Naive B cell (primary cell): ENCODE results near the gene HSD17B12. TPM values are rescaled to one million over a fixed set of nuclear protein-coding genes. Genes with fewer than 3 reads are reported as not detected.
A peak's percentile ranks its signal among the peaks of the same experiment; 100 is the strongest.
"Not testable (repeated sequence)": the region's sequence is repeated elsewhere in the genome, so short reads cannot be mapped to it uniquely, and the experiment has no call there.

Experiments
- ATAC-seq, 2 donors: fragments of 150-1000 bp; cut with Tn5 transposase; 2 replicates each; pipeline ENCODE4 v1.10.0; 2021; ENCODE audit warnings: low read depth in 2 of 2, mild to moderate bottlenecking in 2 of 2, moderate library complexity in 2 of 2
- DNase-seq: peaks from one replicate; pipeline ENCODE4 v3.0.0; 2022
- H3K27ac Mint-ChIP-seq, 6 donors: one replicate each; pipeline ENCODE4 v1.8.0; 2020 to 2022; ENCODE audit warnings: mild to moderate bottlenecking in 6 of 6, mixed read lengths in 6 of 6, moderate library complexity in 5 of 6, inconsistent platforms in 2 of 6
- H3K27me3 Mint-ChIP-seq, 3 donors: one replicate each; pipeline ENCODE4 v1.8.0; 2021 to 2022; ENCODE audit warnings: mixed read lengths in 3 of 3, mild to moderate bottlenecking in 1 of 3
- H3K36me3 Mint-ChIP-seq, 2 donors: one replicate each; pipeline ENCODE4 v1.8.0; 2020 to 2022; ENCODE audit warnings: mixed read lengths in 2 of 2, inconsistent platforms in 1 of 2, mild to moderate bottlenecking in 1 of 2
- H3K4me1 Mint-ChIP-seq, 3 donors: one replicate each; pipeline ENCODE4 v1.8.0; 2020 to 2022; ENCODE audit warnings: mixed read lengths in 3 of 3, inconsistent platforms in 1 of 3, mild to moderate bottlenecking in 1 of 3, moderate library complexity in 1 of 3
- H3K4me3 Mint-ChIP-seq, 8 donors: one replicate each; pipeline ENCODE4 v1.8.0; 2020 to 2022; ENCODE audit warnings: mild to moderate bottlenecking in 8 of 8, mixed read lengths in 8 of 8, moderate library complexity in 8 of 8, inconsistent platforms in 2 of 8
- H3K9me3 Mint-ChIP-seq, 7 donors: one replicate each; pipeline ENCODE4 v1.8.0; 2020 to 2022; ENCODE audit warnings: mixed read lengths in 7 of 7, mild to moderate bottlenecking in 5 of 7, inconsistent platforms in 2 of 7, moderate library complexity in 1 of 7
- polyA plus RNA-seq, 6 donors: library from polyadenylated mRNA; unstranded; fragments of 300-500 nt; fragmentation: Illumina TruSeq; gene quantifications; one replicate each; pipeline ENCODE4 v1.2.3, GENCODE V29; 2021; ENCODE audit warnings: low read depth in 6 of 6

The HSD17B12 gene
- 10 to 100 TPM; 27.1 to 49.8 (median 40.6) TPM for polyA plus RNA-seq

DNA sequence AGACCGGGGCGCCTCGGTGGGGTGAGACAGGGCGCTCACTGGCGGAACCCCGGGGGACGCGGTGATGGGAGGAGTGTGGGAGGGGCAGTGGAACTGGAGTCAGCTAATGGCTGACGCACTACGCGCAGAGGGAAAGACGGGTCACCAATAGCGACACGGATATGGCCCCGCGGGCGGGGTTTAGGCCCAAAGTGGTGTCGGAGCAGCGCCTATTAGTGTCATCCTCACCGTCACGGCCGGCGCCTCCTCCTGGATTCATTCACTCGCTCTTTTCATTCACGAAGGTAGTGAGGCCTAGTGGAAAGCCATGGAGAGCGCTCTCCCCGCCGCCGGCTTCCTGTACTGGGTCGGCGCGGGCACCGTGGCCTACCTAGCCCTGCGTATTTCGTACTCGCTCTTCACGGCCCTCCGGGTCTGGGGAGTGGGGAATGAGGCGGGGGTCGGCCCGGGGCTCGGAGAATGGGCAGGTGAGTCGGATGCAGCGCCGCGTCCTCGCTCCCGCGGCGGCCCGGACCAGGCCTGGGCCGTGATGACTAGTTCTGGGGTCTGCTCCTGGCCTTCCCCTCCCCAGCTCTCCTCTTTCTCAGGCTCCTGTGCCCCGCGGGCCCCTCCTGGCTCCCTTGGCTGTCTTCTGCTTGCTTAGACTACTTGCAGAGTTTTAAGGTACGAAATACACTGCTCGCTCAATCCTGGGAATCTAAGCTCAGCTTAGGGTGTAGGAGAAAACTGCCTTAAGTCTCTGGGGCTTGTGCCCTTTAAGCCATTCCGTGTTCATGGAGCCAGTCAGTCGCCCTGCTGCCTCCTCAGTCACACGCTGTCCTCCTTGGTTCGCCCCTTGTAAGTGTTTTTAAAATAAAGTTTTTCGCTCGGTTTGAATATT is at the start of gene HSD17B12:
TSS of gene HSD17B12 (plus strand) at position 218 of the 880 bp plus-strand sequence. CDS start at position 308, 90 bp downstream.
- H3K27me3 Mint-ChIP-seq = peaks cover 0 to 5% (median 4%) of the 10 kb centered on the region in 3 donors
- H3K27ac Mint-ChIP-seq = peak within 1 kb of the TSS; percentile 95 to 99 (median 98)
- peaks cover 0 to 6% of the 10 kb centered on the region in 2 donors for H3K36me3 Mint-ChIP-seq
- peaks cover 2 to 6% (median 4%) of the 10 kb centered on the region in 7 donors for H3K9me3 Mint-ChIP-seq
- peaks cover 21 to 43% (median 36%) of the 10 kb centered on the region in 3 donors for H3K4me1 Mint-ChIP-seq
- ATAC-seq (peak; percentile 93 to 95), DNase-seq (peak; percentile 99)
- peak within 1 kb of the TSS; percentile 86 to 98 (median 96) for H3K4me3 Mint-ChIP-seq

DNA sequence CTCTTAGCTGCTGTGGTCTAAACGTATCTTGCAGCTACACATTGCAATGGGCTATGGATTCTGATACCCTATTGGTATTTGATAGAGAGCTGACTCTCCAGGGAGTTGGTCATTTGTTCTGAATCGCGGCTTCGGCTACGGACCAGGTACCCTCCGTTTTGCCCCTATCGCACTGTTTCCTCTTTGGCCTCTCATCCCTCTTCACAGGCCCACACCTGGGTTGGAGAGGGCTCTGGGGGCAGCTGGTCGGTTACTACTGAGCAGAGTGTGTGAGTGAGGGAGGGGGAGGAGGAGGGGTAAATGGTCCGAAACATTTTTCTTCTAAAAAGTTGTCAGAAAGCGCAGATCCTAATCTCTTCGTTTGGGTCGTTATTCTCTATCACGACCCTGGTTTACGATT is 48.8 kb upstream of the HSD17B12 start:
- no peak overlapping the region for H3K27ac Mint-ChIP-seq
- H3K36me3 Mint-ChIP-seq = no peaks in the 10 kb centered on the region
- ATAC-seq = no peak
- peak overlapping the region in 1 of 8 donors; percentile 13 for H3K4me3 Mint-ChIP-seq
- H3K4me1 Mint-ChIP-seq = no peaks in the 10 kb centered on the region
- DNase-seq = no peak
- no peaks in the 10 kb centered on the region for H3K9me3 Mint-ChIP-seq
- H3K27me3 Mint-ChIP-seq = peaks cover 47 to 57% (median 55%) of the 10 kb centered on the region in 3 donors

DNA sequence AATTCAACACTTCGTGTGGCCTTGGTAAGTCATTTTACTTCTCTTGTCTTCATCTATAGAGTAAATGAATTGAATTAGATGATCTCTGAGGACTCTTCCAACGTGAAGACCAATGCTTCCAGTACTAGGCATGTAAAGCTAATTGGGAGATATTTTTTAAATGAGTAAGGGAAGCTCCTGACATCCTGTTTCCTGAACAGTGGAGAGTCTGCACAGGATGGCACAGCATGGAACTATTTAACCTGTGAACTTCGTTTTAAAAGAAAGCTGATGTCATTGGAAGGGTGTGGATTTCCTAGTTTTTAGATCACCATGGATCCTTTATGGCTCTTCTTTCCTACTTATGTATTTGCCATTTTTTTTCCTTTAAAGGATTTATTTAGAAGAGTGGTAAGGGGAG is 48.4 kb upstream of the HSD17B12 start:
- H3K36me3 Mint-ChIP-seq = no peaks in the 10 kb centered on the region
- no peaks in the 10 kb centered on the region for H3K9me3 Mint-ChIP-seq
- no peak overlapping the region for H3K27ac Mint-ChIP-seq
- ATAC-seq = no peak
- H3K27me3 Mint-ChIP-seq = peaks cover 48 to 59% (median 56%) of the 10 kb centered on the region in 3 donors
- no peaks in the 10 kb centered on the region for H3K4me1 Mint-ChIP-seq
- no peak for DNase-seq
- H3K4me3 Mint-ChIP-seq = no peak overlapping the region

DNA sequence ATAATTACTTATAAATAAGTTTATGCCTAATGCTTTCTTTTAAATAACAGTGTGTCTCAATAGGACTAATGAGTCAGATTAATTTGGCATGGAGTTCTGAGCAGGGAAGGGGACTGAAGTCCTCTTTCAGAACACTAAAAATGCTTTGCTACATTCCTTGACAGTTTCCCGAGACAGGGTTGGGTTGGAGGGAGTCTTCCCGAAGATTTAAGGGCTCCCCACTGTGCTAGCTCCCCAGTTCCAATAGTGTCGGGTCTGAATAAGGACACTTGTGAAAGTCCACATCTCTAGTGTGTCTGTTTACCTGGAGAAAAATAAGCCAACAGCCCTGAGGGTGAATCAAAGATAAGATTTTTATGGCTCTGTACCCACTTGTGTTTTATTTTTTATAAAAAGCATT is 41.8 kb upstream of the HSD17B12 start:
- Mint-ChIP-seq H3K4me1 (peaks cover 0 to 3% (median 3%) of the 10 kb centered on the region in 3 donors), H3K4me3 (no peak overlapping the region), H3K27me3 (peaks cover 38 to 47% (median 46%) of the 10 kb centered on the region in 3 donors), H3K27ac (no peak overlapping the region), H3K9me3 (no peaks in the 10 kb centered on the region), H3K36me3 (no peaks in the 10 kb centered on the region)
- ATAC-seq (no peak), DNase-seq (no peak)

DNA sequence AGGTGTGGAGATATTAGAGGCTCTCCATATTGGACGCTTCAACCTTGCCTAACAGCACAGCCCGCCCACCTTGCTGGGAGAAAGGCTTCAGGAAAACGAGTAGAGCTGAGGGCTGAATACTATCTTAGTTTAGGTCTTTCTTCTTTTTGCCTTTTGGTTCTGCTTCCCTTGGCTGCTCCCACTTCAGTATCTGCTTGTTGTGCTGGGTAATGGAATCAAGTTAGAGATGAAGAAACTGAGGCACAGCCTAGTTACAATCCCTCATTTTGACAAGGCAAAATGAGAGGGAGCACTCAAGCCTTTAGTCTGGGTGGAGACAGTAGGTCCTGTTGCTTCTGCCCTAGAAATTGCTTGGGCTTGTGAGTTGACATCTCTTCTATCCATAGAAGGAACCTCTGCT is 41.3 kb upstream of the HSD17B12 start:
- Mint-ChIP-seq H3K9me3 (no peaks in the 10 kb centered on the region), H3K27me3 (peaks cover 35 to 43% (median 42%) of the 10 kb centered on the region in 3 donors), H3K27ac (no peak overlapping the region), H3K4me3 (no peak overlapping the region), H3K36me3 (no peaks in the 10 kb centered on the region), H3K4me1 (peaks cover 4 to 8% (median 8%) of the 10 kb centered on the region in 3 donors)
- DNase-seq (no peak), ATAC-seq (no peak)

DNA sequence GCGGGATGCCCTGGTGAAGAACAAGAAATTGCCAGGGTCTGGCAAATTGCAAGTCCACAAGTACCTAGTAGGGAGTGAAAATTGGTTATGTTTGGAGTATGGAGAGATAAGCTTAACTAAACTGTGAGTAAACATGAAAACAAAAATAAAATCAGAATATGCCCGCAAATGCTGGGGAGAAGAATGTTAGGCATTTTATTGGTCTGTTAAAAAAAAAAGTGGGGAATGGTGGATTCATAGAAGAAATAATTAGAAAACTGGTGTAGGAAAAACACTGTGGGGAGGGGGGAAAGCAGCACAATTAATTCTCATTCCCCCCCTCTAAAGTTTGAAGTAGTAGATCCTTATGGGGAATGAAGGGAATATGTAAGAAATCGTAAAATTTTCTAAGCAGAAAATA is 40.6 kb upstream of the HSD17B12 start:
- Mint-ChIP-seq H3K27me3 (peaks cover 28 to 41% (median 36%) of the 10 kb centered on the region in 3 donors), H3K4me1 (peaks cover 10 to 15% (median 14%) of the 10 kb centered on the region in 3 donors), H3K27ac (no peak overlapping the region), H3K36me3 (no peaks in the 10 kb centered on the region), H3K9me3 (no peaks in the 10 kb centered on the region), H3K4me3 (no peak overlapping the region)
- no peak for ATAC-seq
- no peak for DNase-seq

DNA sequence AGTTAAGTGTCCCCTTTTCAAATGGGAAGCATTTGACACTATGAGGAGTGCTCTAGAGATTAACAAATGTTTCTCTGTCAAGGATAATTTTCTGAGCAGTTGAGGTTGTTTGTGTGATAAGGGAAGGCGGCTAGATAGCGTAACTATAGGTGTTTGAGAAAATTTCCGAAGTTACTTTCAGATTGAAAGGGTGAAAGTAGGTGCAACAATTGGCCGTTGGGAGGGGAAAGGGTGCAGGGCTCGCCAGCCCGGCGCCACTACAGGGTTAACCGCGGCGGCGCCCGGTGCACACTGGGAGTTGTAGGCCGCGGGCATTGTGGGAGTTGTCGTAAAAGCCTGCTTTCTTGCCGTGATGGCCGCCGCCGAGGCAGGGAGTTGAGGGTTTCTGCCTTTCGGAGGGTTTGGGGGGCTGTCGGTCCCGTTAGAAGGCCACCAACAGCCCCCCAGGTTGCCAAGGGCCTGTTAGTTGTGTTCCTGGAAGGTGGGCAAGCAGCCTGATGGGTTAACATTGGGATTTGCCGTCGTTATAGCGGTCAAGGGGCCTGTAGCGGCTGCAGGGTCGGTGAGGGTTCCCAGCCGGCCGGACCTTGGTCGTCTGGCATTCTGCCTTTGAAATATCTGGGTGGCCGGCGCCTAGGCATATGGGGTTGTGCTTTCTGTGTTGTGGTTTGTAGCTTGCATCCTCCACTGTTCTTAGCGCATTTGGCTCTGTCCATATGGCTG is 36.5 kb upstream of the HSD17B12 start:
- H3K36me3 Mint-ChIP-seq = no peaks in the 10 kb centered on the region

GRCh38 chr11:43644621-43645299 is 35.8 kb upstream of the HSD17B12 start:
- no peaks in the 10 kb centered on the region for H3K9me3 Mint-ChIP-seq
- H3K27me3 Mint-ChIP-seq = peaks cover 5 to 8% (median 7%) of the 10 kb centered on the region in 3 donors
- H3K36me3 Mint-ChIP-seq = peaks cover 0 to 2% of the 10 kb centered on the region in 2 donors
- ATAC-seq (no peak), DNase-seq (no peak)
- H3K27ac Mint-ChIP-seq = peak overlapping the region in 5 of 6 donors; percentile 22 to 95 (median 80)
- peak overlapping the region; percentile 92 to 98 (median 98) for H3K4me3 Mint-ChIP-seq
- peaks cover 10 to 26% (median 14%) of the 10 kb centered on the region in 3 donors for H3K4me1 Mint-ChIP-seq

More for the DNA sequence above, 36.5 kb upstream of the HSD17B12 start:
- H3K4me3 Mint-ChIP-seq = peak overlapping the region; percentile 92 to 98 (median 98)
- DNase-seq = peak; percentile 84
- ATAC-seq = peak; percentile 100
- H3K4me1 Mint-ChIP-seq = peaks cover 10 to 26% (median 14%) of the 10 kb centered on the region in 3 donors
- peak overlapping the region; percentile 70 to 98 (median 86) for H3K27ac Mint-ChIP-seq
- peaks cover 12 to 15% (median 14%) of the 10 kb centered on the region in 3 donors for H3K27me3 Mint-ChIP-seq
- H3K9me3 Mint-ChIP-seq = no peaks in the 10 kb centered on the region

DNA sequence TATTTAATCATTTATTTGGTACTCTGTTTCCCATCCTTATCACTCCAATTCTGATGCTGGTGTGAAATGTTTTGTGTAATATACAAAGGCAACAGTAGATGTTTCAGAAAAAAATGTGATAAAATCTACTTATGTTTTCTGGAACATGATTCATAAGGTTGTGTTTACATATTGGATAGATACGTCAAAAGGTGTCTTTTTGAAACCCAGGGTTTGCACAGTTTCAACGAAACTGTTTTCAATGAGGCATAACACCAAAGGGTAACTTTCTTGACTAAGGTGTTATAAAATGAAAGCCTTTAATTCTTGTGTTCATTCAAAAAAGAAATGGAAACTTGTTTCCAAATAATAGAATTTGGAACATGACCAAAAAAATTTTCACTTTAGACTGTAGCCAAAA is 33.8 kb upstream of the HSD17B12 start:
- DNase-seq = no peak
- Mint-ChIP-seq H3K27ac (no peak overlapping the region), H3K36me3 (peaks cover 0 to 8% of the 10 kb centered on the region in 2 donors), H3K9me3 (peaks cover 0 to 2% (median 0%) of the 10 kb centered on the region in 7 donors), H3K27me3 (no peaks in the 10 kb centered on the region), H3K4me3 (peak overlapping the region in 1 of 8 donors; percentile 93), H3K4me1 (peaks cover 10 to 26% (median 14%) of the 10 kb centered on the region in 3 donors)
- no peak for ATAC-seq

DNA sequence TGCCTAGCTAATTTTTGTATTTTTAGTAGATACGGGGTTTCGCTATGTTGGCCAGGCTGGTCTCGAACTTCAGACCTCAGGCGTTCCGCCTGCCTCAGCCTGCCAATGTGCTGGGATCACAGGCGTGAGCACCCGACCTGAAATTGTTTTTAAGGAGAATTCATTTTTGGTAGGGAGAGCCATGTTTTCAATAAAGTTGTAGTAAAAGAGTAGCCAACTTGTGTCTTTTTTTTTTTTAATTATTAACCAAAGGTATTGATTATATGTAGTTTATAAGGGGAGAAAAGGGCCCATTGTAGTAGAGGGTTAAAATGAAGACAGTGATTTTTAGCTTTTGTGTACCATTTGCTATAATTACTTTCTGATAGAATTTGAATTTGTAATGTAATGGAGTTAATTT is 31.6 kb upstream of the HSD17B12 start:
- Mint-ChIP-seq H3K36me3 (peaks cover 0 to 8% of the 10 kb centered on the region in 2 donors), H3K27ac (peak overlapping the region in 1 of 6 donors; percentile 36), H3K4me1 (peaks cover 9 to 21% (median 10%) of the 10 kb centered on the region in 3 donors), H3K27me3 (peaks cover 0 to 3% (median 0%) of the 10 kb centered on the region in 3 donors), H3K9me3 (peaks cover 0 to 6% (median 1%) of the 10 kb centered on the region in 7 donors), H3K4me3 (no peak overlapping the region)
- DNase-seq (no peak), ATAC-seq (no peak)

DNA sequence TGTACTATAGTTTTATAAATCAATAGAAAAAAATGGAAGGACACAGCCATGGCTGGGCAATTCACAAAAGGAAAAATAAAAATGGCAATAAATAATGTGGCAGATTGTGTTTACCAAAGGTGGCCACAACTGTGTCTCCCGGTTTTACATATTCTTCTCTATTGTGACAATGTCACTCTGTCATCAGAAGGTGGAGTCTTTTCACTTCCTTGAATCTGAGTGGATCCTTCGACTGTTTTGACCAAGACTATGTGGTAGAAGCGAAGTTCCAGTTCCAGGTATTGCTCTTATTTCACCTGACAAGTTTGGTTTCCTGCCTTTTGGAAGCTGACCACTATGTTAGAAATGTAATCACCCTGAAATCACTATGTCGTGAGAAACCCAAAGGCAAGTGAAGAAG is 31.0 kb upstream of the HSD17B12 start:
- H3K36me3 Mint-ChIP-seq = peaks cover 0 to 8% of the 10 kb centered on the region in 2 donors
- peaks cover 3 to 15% (median 4%) of the 10 kb centered on the region in 3 donors for H3K4me1 Mint-ChIP-seq
- H3K9me3 Mint-ChIP-seq = peaks cover 0 to 6% (median 1%) of the 10 kb centered on the region in 7 donors
- H3K27me3 Mint-ChIP-seq = peaks cover 0 to 3% (median 0%) of the 10 kb centered on the region in 3 donors
- no peak overlapping the region for H3K4me3 Mint-ChIP-seq
- H3K27ac Mint-ChIP-seq = no peak overlapping the region
- ATAC-seq = no peak
- DNase-seq = no peak

DNA sequence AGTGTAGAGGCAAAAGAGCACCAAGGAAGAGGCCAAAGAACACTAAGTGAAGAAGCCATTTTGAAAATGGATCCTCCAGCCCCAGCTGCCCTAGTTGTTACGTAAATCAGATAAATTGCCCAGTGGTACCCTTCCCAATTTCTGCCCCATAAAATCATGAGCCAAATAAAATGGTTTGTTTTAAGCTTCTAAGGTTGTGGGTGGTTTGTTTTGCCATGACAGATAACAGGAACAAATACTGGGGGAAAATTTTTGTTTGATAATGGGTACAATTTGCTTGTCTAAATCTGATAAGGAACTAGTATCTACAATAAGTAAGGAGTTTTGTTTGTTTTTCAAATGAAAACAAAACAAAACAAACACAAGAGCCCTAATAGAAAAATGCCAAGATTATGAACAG is 30.6 kb upstream of the HSD17B12 start:
- H3K9me3 Mint-ChIP-seq = peaks cover 0 to 6% (median 2%) of the 10 kb centered on the region in 7 donors
- peaks cover 0 to 8% of the 10 kb centered on the region in 2 donors for H3K36me3 Mint-ChIP-seq
- no peak for ATAC-seq
- peaks cover 0 to 4% (median 3%) of the 10 kb centered on the region in 3 donors for H3K27me3 Mint-ChIP-seq
- H3K4me3 Mint-ChIP-seq = no peak overlapping the region
- peaks cover 0 to 11% (median 0%) of the 10 kb centered on the region in 3 donors for H3K4me1 Mint-ChIP-seq
- H3K27ac Mint-ChIP-seq = no peak overlapping the region
- no peak for DNase-seq

DNA sequence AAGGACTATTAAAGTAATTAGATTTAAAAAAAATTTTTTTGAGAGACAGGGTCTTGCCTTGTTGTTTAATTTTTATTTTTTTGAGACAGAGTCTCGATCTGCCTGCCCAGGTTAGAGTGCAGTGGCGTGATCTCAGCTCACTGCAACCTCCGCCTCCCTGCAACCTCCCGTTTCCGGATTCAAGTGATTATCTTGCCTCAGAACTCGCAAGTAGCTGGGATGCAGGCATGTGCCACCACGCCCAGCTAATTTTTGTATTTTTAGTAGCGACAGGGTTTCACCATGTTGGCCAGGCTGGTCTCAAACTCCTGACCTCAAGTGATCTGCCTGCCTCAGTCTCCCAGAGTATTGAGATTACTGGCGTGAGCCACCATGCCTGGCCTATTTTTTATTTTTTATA is 17.5 kb upstream of the HSD17B12 start:
- not testable (repeated sequence) for DNase-seq, H3K9me3 Mint-ChIP-seq, H3K27ac Mint-ChIP-seq, H3K36me3 Mint-ChIP-seq, H3K4me1 Mint-ChIP-seq, H3K4me3 Mint-ChIP-seq, ATAC-seq
- H3K27me3 Mint-ChIP-seq = peaks cover 18 to 44% (median 37%) of the 10 kb centered on the region in 3 donors
